NCI-H2171 (cell line): ENCODE results near the gene CHST11.

Experiments used
- DNase-seq: peaks from one replicate; lab custom pipeline; 2025; lab: John Stamatoyannopoulos, UW

The CHST11 gene

DNA sequence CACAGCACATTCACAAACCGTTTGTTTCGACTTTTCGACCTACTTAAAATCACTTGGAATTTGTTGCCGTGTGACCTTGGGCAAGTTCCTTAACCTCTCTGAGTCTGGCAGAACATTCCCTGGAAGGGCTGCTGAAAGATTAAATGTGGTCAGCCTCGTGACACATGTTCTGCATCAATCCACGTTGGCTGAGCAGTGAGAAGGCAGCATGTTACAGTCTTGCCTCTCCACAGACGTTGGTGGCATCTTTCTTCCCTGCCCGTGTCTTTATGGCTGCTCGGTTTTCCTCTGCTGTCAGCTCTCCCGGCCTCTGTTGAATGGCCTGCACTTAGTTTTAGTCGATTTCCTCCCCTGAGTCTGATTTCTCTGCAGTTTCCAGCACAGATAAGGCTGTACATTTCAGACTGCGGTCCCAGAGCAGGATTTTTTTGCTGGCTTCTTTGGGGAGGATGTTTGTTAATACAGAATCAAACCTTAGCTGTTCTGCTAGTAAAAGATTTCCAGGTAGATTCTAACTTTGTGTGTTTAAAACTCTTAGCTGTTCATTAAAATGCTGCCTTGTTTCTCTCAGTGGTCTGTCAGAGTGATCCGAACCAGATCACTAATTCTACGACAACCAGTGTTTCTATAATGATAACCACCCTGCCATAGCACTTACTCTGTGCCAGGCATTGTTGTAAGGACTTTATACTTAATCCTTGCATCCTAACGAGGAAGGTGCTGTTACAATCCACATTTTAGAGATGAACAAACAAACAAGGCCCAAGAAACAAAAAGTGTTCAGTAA lies 217.1 kb downstream of the CHST11 start:
- no peak for DNase-seq

GRCh38 chr12:104676636-104677035 lies 219.9 kb downstream of the CHST11 start:
- no peak for DNase-seq

DNA sequence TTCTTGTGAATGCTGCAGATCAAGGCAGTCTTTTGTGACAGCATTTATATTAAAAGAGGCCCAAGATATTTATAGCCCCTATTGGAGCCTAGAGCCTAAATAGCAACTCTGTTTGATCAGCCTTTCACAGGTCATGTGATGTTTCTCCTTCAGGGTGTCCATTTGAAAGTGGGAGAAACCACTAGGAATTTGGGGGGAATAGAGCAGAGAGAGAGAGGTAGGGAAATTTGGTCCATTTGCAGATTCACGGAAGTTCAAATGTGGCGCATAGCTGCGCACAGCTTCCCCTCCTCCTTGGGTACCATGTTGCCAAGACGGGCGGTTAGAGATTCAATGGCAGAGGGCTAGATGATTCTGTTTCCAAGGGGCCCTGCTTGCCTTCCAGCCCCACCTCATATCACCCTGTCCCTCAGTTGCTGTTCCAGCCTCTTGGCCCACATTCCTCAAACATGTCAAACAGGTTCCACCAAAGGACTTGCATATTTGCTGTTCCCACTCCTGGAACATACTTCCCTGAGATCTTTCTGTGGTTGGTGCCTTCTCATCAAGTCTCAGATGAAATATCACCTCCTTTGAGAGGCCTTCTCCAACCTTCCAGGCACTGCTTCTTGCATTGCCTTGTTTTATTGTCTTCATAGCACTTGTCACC lies 220.8 kb downstream of the CHST11 start:
- DNase-seq: no peak

DNA sequence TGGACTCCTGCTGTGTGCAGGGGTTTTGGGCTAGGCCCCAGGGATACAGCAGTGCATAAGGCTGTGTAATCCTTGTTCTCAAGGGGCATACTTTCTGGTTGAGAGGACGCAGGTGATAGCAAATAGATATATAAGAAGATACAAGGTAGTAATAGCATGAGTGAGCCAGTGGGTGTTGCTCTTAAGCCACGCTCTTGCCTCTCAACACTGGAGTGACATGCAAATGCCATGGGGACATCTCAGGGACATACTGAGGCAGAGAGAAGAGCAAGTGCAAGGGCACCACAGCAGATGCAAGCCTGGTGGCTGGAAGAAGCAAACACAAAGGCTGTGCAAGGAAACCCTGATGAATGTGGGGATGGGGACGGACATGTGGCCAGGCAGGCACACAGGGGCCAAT lies 223.3 kb downstream of the CHST11 start:
- peak; percentile 11 for DNase-seq

- DNase-seq: no peak
These were observed 223.7 kb downstream of the CHST11 start for GRCh38 chr12:104680491-104680890.

DNA sequence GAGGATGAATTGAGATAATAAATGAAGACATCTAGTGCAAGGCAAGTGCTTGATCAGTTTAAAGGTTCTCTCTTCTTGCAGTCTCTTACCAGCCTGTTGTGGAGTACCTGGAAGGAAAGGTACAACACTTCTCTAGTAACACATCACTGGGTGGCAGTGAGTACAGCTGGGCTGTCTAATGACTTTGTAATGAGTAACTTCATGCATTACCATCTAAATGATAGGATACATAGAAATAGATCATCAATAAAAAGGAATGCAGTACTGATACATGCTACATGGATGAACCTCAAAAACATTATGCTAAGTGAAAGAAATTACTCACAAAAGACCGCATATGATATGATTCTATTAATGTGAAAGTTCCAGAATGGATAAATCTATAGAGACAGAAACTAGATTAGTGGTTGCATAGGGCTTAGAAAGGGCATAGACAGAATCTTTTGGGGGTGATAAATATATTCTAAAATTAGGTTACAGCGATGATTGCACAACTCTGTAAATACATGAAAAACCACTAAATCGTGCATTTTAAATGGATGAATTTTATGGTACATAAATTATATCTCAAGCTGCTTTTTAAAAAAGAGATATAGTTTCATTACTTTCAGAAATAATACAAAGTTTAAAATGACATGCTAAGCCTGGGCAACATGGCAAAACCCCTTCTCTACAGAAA lies 224.4 kb downstream of the CHST11 start:
- DNase-seq: no peak

DNA sequence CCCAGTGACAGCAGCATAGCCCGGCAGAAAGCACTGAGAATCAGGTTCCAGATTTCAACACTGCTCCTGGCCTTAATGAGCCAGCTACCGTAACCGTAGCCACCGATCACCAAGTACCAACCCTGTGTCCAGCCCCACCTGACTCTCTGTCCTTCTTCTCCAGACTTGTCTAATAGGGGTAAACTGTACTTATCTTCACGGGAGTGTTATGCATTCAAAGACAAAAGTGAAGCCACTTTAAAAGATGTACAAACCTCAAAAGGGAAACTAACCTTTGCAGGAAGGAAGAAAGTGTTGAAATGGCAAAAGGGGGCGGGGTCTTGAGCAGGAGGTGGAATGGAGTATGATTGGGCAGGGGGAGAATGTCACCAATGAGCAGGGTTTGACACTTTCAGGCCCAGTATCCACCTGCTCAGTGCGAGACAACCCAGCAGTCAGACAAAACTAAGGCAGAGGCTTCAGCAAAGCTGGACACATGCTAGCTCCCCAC lies 226.1 kb downstream of the CHST11 start:
- DNase-seq: no peak

GRCh38 chr12:104683831-104684503 lies 227.2 kb downstream of the CHST11 start:
- no peak for DNase-seq

DNA sequence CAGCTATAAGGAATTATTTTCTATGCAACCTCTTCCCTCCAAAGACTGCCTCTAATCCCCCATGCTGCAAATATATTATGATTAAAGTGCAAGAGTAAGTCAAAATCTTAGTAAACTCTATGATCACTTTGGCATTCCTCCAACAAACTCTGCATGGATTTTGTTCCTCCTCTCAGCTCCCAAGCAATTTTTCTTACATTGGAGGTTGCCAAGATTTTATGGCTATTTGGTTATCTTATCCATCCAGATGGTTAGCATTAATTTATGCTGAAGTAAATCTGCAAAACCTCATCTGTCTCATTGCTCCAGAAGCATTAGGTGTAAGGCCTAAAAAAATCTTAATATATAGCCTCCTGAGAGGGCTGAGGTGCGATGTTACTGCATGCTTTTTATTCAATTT lies 228.1 kb downstream of the CHST11 start:
- DNase-seq: peak; percentile 75

- no peak for DNase-seq
These were observed 228.6 kb downstream of the CHST11 start for GRCh38 chr12:104685366-104685765.

DNA sequence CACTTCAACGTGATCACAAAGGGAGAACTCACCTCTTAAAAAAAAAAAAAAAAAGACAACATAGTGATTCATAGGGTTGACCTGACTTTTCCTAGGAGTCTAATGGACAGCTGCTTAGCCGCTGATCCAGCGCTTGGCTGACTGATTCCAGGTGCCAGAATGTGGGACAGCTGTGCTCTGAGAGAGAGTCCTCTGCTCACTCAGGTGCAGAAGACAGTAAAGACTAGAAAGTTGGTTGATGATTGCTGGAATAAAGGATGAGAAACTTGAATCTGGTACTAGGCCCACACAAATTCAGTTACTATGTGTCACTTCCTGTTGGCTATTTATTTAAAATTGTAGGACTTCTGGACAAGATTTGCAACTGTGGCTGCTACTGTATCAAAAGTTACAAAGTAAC lies 229.4 kb downstream of the CHST11 start:
- peak; percentile 43 for DNase-seq

DNA sequence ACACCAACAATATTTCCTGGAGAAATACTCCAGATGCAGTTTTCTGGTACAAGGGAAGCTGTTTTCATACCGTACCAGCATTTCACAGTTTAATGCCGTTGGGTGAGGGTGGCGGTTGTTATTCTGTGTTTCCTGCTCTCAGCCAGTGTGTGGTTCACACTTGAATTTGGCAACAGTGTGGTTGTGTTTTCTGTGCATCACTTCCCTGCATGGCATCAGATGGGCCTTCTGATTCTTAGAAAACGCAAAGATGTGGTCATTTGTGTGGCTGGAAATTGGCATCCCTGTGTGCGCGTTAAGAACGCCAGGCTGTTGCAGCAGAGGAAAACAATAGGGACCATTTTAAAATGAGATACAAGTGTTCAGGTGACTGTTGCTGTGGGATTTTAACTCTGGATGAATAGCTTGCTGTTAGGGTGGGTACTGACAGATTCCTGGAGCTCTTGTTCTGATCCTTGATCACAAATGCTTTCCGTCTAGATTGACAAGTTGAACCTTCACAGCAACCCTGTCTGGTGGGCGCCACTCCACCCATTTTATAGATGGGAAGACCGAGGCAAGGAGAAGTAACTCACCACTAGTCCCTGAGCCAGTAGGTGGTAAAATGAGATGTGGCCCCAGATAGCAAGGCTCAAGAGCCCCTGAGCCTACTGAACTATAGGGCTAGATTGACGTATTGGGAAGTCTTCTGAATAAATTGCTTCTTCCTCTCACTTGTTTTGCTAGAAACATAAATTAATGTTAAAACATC lies 231.2 kb downstream of the CHST11 start:
- DNase-seq: no peak

- DNase-seq: no peak
These were observed 232.9 kb downstream of the CHST11 start for GRCh38 chr12:104689635-104690034.

DNA sequence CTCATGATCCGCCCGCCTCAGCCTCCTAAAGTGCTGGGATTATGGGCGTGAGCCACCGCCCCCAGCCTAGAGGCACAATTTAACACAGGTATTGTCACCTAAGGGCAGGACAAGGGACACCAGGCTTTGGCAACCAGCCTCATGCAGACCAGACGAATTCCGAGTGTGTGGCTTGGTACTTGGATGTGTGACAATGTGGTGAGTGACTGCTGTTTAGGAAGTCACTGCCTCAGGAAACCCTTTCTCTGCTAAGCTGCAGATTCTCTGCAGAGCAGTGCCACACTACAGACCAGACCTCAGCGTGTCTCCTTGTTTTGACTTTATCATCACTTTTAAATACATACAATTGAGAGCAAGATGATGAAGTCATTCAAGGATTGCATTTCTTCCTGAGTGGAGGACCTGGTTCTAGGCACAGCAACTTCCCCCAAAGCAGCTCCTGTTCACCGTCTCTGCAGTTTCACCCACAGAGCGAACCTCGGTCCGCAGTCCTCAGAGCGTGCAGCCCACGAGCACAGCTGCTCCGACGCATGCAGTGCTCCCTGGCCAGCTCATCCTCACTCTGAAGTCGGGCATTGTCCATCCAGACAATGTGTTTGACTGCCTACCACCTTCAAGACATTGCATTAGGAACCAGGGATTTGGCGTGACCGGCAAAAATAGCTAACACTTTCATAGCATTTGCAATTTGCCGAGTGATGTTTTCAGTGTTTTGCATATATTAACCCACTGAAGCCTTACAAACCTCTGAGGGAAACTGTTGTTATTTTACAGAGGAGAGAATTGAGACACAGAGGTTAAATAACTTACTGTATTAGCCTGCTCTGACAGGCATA lies 235.2 kb downstream of the CHST11 start:
- DNase-seq: no peak

GRCh38 chr12:104692557-104693218 lies 235.9 kb downstream of the CHST11 start:
- no peak for DNase-seq

GRCh38 chr12:104693493-104693892 lies 236.7 kb downstream of the CHST11 start:
- DNase-seq: no peak

DNA sequence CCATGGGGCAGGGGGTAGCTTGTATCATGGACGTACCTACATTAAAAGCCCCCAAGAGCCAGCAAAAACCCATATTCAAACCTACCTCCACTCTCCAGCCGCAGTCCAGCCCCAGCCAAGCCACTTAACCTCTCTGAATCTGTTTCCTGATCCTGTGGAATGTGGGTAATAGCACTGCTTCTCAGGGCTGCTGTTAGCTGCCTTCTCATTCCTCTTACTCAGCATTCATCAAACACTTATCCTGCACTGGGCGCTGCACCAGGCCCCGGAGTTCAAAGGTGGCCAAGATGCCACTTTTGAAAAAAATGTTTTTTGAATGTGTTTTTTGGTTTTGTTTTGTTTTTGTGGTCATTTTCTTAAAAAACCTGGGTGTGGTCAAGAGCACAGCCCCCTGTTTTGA lies 237.4 kb downstream of the CHST11 start:
- DNase-seq: no peak

- no peak for DNase-seq
These were observed 238.0 kb downstream of the CHST11 start for GRCh38 chr12:104694711-104695110.

DNA sequence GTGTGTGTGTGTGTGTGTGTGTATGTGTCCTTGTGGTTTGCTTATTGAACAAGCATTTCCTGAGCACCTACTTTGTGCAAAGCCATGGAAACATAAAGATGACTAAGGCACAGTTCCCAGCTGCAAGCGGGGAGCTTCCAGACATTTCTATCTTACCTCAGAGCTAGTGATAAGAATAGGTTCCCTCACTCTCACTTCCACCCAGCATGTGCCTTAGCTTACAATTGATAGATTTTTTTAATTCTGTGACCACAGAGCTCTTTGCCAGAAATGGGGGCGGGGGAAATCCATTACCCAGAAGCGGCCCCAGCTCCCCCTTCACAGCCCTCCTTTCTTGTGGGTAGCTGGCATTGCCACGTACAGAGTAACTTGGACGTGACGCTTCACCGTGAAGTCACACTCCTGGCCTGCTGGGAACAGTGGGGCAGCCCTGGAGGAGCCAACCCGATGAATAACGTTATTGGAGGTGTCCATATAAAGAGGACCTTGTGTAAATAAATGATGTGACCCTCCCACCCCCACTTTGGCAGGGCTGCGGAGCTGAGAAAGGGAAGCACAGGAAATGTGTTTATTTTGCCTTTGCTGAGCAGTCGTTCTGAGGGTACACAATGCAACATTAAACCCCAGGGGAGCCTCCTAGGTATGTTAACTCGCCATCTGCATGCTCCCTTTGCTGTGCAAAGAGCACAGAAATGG lies 238.9 kb downstream of the CHST11 start:
- peak; percentile 93 for DNase-seq

- DNase-seq: no peak
These were observed 240.4 kb downstream of the CHST11 start for GRCh38 chr12:104697186-104697585.
